Left ventricle myocardium inferior (tissue), 1 donor: ENCODE results near the gene TBC1D14. TPM values are rescaled to one million over a fixed set of nuclear protein-coding genes. Genes with fewer than 3 reads are reported as not detected.

Experiments
- DNase-seq: peaks from one replicate; pipeline ENCODE4 v3.0.0-alpha.2; 2020
- H3K27ac ChIP-seq: fragments of 200-600 bp; replicated peaks from 2 replicates; pipeline ENCODE4 v1.8.0; 2021
- H3K27me3 ChIP-seq: fragments of 200-600 bp; 2 replicates; pipeline ENCODE4 v1.8.0; 2021; ENCODE audit warnings: low read depth
- H3K36me3 ChIP-seq: fragments of 200-600 bp; 2 replicates; pipeline ENCODE4 v1.8.0; 2021
- H3K4me1 ChIP-seq: fragments of 200-600 bp; 2 replicates; pipeline ENCODE4 v1.8.0; 2021
- H3K4me3 ChIP-seq: fragments of 200-600 bp; 2 replicates; pipeline ENCODE4 v1.8.0; 2021; ENCODE audit warnings: mild to moderate bottlenecking, moderate library complexity
- H3K9me3 ChIP-seq: fragments of 200-600 bp; replicated peaks from 2 replicates; pipeline ENCODE4 v1.8.0; 2021
- intact Hi-C: fragments of 100-400 bp; cut with micrococcal nuclease; formaldehyde crosslinking; loops from one replicate; pipeline ENCODE4 v1.11.0; 2022
- total RNA-seq: library from RNA; stranded (reverse); fragmentation: NEBNext Ultra II Directional; extraction: Animal tissue kit (Norgen Biotek cat#: 25700); gene quantifications from one replicate; pipeline ENCODE4 v1.2.1, GENCODE V29; 2021
- TF ChIP-seq, protein P1 (sequence below): fragments of 200-600 bp; IDR thresholded peaks from 2 replicates; pipeline ENCODE4 v1.8.0; 2021; ENCODE audit warnings: antibody characterized with exemption, mild to moderate bottlenecking, borderline replicate concordance
- donor health status: DM: no; HTN: yes; CAD: no; lungs with severe emphysema.

TBC1D14 gene
- total RNA-seq, 1 donor from 2014 or later: 36.1 TPM

DNA sequence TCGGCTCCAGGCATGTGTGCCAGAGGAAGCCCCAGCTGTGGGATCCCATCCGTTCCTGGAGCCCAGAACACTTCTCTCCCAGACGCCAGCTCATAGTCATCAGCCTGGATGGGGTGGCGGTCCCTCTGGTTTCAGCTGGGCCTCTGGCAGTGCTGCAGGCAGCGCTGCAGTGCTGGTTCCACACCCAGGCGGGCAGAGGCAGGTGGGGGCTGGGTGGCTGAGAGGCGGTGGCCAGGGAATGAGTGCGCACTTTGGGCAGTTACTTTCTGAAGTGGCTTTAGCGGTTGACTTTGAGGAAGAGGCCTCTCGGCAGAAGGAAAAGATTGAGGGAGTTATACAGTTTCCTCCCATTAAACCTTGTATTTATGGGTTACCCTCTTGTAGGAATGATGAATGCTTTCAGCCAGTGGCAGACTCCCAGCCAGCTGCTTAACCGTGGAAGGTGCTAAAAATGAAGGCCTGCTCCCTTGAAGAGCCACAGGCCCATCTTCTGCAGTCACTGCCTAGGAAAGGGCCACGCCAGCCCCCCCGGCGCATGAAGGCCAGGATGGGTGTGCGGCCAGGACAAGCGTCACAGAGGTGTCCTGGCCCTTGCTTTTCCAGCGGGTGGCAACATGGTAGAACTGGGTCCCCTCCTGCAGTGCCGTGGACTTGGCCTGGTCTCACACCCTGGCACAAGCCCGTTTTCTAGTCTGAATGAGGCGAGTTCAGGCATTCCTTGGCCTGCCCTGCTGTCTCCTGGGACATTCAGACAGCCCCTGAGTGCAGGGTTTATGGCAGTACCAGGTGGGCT lies 143.5 kb downstream of the TBC1D14 start:
- H3K36me3 ChIP-seq: peaks cover 46% of the 10 kb centered on the region
- peak; percentile 62 for DNase-seq
- no peaks in the 10 kb centered on the region for H3K27me3 ChIP-seq
- H3K4me1 ChIP-seq: peaks cover 71% of the 10 kb centered on the region
- no peaks in the 10 kb centered on the region for H3K9me3 ChIP-seq
- peak overlapping the region; percentile 49 for H3K27ac ChIP-seq
- intact Hi-C loops: loop anchor here (10.0 kb wide), 1 partner anchor 328 kb away; no protein-coding TSS in a partner anchor
- no peak overlapping the region for H3K4me3 ChIP-seq
- TF ChIP-seq, protein P1, sequence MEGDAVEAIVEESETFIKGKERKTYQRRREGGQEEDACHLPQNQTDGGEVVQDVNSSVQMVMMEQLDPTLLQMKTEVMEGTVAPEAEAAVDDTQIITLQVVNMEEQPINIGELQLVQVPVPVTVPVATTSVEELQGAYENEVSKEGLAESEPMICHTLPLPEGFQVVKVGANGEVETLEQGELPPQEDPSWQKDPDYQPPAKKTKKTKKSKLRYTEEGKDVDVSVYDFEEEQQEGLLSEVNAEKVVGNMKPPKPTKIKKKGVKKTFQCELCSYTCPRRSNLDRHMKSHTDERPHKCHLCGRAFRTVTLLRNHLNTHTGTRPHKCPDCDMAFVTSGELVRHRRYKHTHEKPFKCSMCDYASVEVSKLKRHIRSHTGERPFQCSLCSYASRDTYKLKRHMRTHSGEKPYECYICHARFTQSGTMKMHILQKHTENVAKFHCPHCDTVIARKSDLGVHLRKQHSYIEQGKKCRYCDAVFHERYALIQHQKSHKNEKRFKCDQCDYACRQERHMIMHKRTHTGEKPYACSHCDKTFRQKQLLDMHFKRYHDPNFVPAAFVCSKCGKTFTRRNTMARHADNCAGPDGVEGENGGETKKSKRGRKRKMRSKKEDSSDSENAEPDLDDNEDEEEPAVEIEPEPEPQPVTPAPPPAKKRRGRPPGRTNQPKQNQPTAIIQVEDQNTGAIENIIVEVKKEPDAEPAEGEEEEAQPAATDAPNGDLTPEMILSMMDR: no peak

DNA sequence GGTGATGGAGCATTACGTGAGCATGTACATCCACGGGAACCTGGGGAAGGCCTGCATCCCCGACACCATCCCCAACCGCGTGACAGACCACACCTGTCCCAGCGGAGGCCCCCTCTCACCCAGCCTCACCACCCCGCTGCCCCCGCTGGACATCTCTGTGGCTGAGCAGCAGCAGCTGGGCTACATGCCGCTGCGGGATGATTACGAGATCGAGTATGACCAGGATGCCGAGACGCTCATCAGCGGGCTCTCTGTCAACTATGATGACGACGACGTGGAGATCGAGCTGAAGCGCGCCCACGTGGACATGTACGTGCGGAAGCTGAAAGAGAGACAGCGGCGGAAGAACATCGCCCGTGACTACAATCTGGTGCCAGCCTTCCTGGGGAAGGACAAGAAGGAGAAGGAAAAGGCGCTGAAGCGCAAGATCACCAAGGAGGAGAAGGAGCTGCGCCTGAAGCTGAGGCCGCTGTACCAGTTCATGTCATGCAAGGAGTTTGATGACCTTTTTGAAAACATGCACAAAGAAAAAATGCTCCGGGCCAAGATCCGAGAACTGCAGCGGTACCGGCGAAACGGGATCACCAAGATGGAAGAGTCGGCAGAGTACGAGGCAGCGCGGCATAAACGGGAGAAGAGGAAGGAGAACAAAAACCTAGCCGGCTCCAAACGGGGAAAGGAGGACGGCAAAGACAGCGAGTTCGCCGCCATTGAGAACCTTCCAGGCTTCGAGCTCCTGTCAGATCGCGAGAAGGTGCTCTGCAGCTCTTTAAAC lies 144.7 kb downstream of the TBC1D14 start:
- intact Hi-C loops: loop anchor here (10.0 kb wide), 1 partner anchor 329 kb away; no protein-coding TSS in a partner anchor

DNA sequence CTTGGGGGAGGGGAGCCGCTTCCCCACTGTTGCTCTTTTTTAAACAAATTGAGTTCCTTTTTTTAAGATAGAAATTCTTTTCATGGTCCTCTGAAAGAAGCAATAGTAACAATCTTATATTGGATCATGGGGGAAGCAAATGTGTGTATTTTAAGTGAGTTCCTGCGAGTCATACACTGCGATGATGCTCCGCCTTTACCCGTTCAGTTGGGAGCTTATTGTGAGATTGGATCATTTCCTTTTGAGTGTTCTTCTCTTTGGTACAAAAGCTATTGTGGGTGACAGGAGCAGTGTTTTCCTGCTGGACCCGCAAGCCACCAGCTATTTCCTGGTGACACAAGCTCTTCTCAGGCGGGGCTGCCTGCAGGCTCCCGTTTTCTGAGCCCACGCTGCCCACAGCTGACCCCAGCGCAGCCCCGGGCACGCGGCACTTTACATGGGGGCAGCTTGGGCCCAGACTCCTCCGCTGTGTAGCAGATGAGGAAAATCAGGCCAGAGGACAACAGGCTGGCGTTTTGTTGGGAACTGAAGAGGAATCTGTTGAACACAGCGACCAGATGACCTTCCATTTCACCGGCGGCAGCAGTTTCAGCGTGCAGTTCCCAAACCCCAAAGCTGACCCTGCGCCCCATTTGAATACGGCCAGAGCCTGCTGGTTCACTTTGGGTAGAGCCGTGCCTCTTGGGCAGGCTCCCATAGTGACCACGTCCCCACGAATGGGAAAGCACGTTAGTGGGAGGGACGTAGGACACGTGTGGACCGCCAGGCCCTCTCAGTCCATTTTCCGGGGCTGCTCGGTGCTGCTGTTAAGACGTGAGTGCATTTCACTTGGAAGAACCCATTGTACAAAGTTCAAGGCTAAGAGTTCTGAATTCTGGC lies 145.7 kb downstream of the TBC1D14 start:
- Histone ChIP-seq H3K9me3 (no peaks in the 10 kb centered on the region), H3K36me3 (peaks cover 60% of the 10 kb centered on the region), H3K4me1 (peaks cover 56% of the 10 kb centered on the region), H3K4me3 (no peak overlapping the region), H3K27ac (peak overlapping the region; percentile 56), H3K27me3 (no peaks in the 10 kb centered on the region)
- TF ChIP-seq, protein P1: no peak
- no peak for DNase-seq
- intact Hi-C loops: loop anchor here (10.0 kb wide), 1 partner anchor 331 kb away; no protein-coding TSS in a partner anchor

More for the DNA sequence above, 144.7 kb downstream of the TBC1D14 start:
- Histone ChIP-seq H3K4me1 (peaks cover 66% of the 10 kb centered on the region), H3K9me3 (no peaks in the 10 kb centered on the region), H3K27ac (no peak overlapping the region), H3K4me3 (no peak overlapping the region), H3K36me3 (peaks cover 51% of the 10 kb centered on the region), H3K27me3 (no peaks in the 10 kb centered on the region)
- TF ChIP-seq, protein P1: no peak
- DNase-seq: no peak

DNA sequence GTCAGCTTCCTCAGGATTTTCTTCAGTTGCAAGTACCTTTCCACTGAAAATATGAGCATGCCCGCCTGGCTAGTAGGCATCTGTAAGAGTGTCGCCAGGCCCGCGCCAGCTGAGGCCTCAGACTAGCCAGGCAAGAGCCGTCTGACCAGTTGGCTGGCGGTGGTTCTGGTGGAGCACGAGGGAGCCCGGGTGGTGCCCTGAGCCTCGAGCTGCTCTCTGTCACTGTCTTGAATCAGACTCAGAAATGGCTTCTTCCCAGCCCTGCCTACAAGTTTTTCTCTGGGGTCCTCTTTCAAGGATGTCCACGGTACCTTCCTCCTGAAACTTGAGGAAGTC lies 146.3 kb downstream of the TBC1D14 start:
- peaks cover 66% of the 10 kb centered on the region for H3K36me3 ChIP-seq
- no peaks in the 10 kb centered on the region for H3K9me3 ChIP-seq
- no peak overlapping the region for H3K27ac ChIP-seq
- intact Hi-C loops: loop anchor here (10.0 kb wide), 1 partner anchor 331 kb away; no protein-coding TSS in a partner anchor
- TF ChIP-seq, protein P1: no peak
- no peak for DNase-seq
- H3K4me1 ChIP-seq: peaks cover 50% of the 10 kb centered on the region
- no peaks in the 10 kb centered on the region for H3K27me3 ChIP-seq
- H3K4me3 ChIP-seq: no peak overlapping the region

DNA sequence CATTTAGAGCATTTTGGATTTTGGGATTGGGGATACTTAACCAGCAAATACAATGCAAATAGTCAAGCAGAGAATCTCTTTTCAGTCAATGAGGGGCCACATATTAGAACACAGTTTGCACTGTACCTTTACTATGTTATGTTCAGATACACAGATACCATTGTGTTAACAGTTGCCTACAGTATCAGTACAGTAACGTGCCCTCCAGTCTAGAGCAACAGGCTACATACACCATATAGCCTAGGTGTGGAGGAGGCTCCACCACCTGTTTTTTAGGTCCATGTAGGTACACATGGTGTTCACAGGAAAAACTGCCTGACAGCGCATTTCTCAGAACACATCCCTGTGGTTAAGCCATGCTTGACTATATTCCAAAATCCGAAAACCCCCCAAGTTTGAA lies 149.2 kb downstream of the TBC1D14 start:
- H3K27ac ChIP-seq: no peak overlapping the region
- intact Hi-C loops: loop anchor here (10.0 kb wide), 1 partner anchor 334 kb away; no protein-coding TSS in a partner anchor
- DNase-seq: no peak
- H3K36me3 ChIP-seq: peaks cover 89% of the 10 kb centered on the region
- H3K4me1 ChIP-seq: peaks cover 21% of the 10 kb centered on the region
- TF ChIP-seq, protein P1: no peak
- H3K9me3 ChIP-seq: no peaks in the 10 kb centered on the region
- H3K4me3 ChIP-seq: no peak overlapping the region
- H3K27me3 ChIP-seq: no peaks in the 10 kb centered on the region
